Prostate gland (tissue), 2 donors: ENCODE data around the gene SSB. TPM values are rescaled to one million over a fixed set of nuclear protein-coding genes. Genes with fewer than 3 reads are reported as not detected.
A peak's percentile ranks its signal among the peaks of the same experiment; 100 is the strongest.

Source experiments
- DNase-seq: peaks from one replicate; pipeline ENCODE4 v3.0.0-alpha.2; 2019; ENCODE audit warnings: low spot score
- H3K27ac ChIP-seq, 2 donors: fragments of 200-600 bp; sonication (generic); 2 replicates each; pipeline ENCODE4 v1.5.1; 2017 to 2019
- H3K27me3 ChIP-seq: fragments of 200-600 bp; sonication (generic); replicated peaks from 2 replicates; pipeline ENCODE4 v1.5.1; 2019; ENCODE audit not compliant: insufficient read depth
- H3K36me3 ChIP-seq, 2 donors: fragments of 200-600 bp; sonication (generic); 1 replicate in 1 of 2; 2 replicates in 1 of 2; pipeline versions ENCODE4 v1.5.1 to v1.8.1; 2017 to 2019
- H3K4me1 ChIP-seq: fragments of 200-600 bp; sonication (generic); replicated peaks from 2 replicates; pipeline ENCODE4 v1.5.1; 2019
- H3K4me3 ChIP-seq, 2 donors: fragments of 200-600 bp; sonication (generic); 2 replicates each; pipeline ENCODE4 v1.5.1; 2017 to 2019
- H3K9me3 ChIP-seq: fragments of 200-600 bp; sonication (generic); 2 replicates; pipeline ENCODE4 v1.5.1; 2017
- POLR2A ChIP-seq: fragments of 450-650 bp; IDR thresholded peaks from one replicate; pipeline ENCODE4 v1.6.1; 2016; ENCODE audit warnings: antibody characterized with exemption, mild to moderate bottlenecking
- POLR2AphosphoS5 ChIP-seq: sonication (generic); formaldehyde crosslinking; IDR thresholded peaks from one replicate; pipeline ENCODE4 v1.6.1; 2017; ENCODE audit warnings: antibody characterized with exemption
- WGBS: methylation state at CpG from one replicate; pipeline ENCODE4 v1.1.5; 2018; 5-methylcytosine and 5-hydroxymethylcytosine counted together
- intact Hi-C: fragments of 100-400 bp; cut with DNase I; formaldehyde crosslinking; loops from one replicate; pipeline ENCODE4 v1.14.2; 2022
- total RNA-seq, 2 donors: library from RNA; depleted of rRNA; stranded (reverse); fragments of >200 nt; gene quantifications; one replicate each; pipeline ENCODE4 v1.1.0, GENCODE V29; 2016
- TF ChIP-seq, protein P1 (sequence below), 4 experiments: fragments of 200-600 bp in 2 of 4; fragments of 450-650 bp in 2 of 4; sonication (generic) in 2 of 4; IDR thresholded peaks; 1 replicate in 3 of 4; 2 replicates in 1 of 4; pipeline ENCODE4 v1.5.1; 2016 to 2019; ENCODE audit warnings: antibody characterized with exemption in 4 of 4, mild to moderate bottlenecking in 2 of 4, moderate library complexity in 2 of 4

SSB gene
- total RNA-seq, 2 donors from 2014 or later = 48.0 to 48.9 TPM

DNA sequence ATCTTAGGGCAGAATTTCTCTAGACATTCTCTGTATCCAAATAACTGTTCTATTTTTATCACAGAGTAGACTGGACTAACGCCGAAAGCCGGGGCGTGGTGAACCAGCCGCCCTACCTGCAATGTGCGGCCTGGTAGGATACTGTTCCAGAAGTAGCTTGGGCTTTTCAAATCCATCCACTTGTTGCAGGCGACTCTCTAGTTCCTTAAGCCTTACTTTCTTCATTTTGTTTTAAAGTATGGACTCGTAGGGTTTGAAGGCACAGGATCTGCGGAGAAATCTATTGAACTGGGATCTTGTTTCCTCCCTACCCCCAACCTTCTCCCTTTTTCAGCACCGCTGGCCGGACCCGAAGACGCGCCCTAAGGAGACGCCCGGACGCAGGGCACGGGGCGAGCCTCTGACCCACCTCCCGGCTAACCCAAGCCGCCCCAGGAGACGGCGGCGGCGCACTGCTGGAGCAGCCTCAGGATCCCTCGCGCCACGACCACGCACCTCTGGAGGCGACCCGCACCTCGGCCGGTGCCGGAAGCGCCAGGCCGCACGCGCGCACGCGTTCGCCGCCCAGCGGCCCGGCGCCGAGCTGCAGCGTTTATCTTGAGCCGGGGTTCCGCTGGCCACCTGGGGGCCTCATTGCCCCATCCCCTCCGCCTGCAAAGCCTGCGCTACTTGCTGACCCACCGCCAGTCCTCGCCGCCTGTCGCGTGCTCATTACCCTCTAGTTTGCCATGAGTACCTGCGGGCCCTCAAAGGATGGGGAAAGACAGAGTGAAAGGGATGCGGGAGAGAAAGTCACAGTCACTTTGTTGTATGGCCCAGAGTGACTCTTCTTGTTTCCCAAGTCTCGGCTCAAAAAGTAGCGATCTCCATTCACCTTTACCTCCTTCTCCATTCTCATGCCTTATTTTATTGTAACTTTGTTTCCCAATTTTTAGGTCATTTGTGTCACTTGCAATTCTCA is 26.0 kb downstream of the SSB start, which contains the start of gene METTL5:
Gene METTL5, minus strand, starts transcription at position 533 of the 961 bp plus-strand sequence. Its CDS starts 308 bp downstream, at position 225.
- H3K27ac ChIP-seq = peak within 1 kb of the TSS; percentile 79
- no peaks in the 10 kb centered on the region for H3K27me3 ChIP-seq
- H3K4me3 ChIP-seq = peak within 1 kb of the TSS; percentile 61 to 81
- H3K36me3 ChIP-seq = no peaks in the 10 kb centered on the region
- intact Hi-C loops = loop anchor here (2.0 kb wide), 1 partner anchor 104 kb away; no protein-coding TSS in a partner anchor
- 1% methylated on average over 60 of the region's 61 CpGs for WGBS
- DNase-seq = peak; percentile 72
- H3K9me3 ChIP-seq = no peaks in the 10 kb centered on the region
- peaks cover 12% of the 10 kb centered on the region for H3K4me1 ChIP-seq
- TF ChIP-seq POLR2AphosphoS5 = peak; percentile 13
- TF ChIP-seq POLR2A = peak; percentile 62
- TF ChIP-seq, protein P1, sequence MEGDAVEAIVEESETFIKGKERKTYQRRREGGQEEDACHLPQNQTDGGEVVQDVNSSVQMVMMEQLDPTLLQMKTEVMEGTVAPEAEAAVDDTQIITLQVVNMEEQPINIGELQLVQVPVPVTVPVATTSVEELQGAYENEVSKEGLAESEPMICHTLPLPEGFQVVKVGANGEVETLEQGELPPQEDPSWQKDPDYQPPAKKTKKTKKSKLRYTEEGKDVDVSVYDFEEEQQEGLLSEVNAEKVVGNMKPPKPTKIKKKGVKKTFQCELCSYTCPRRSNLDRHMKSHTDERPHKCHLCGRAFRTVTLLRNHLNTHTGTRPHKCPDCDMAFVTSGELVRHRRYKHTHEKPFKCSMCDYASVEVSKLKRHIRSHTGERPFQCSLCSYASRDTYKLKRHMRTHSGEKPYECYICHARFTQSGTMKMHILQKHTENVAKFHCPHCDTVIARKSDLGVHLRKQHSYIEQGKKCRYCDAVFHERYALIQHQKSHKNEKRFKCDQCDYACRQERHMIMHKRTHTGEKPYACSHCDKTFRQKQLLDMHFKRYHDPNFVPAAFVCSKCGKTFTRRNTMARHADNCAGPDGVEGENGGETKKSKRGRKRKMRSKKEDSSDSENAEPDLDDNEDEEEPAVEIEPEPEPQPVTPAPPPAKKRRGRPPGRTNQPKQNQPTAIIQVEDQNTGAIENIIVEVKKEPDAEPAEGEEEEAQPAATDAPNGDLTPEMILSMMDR (IDR thresholded peaks at IDR 0.05) = peak; percentile 87 to 97 (median 95)

DNA sequence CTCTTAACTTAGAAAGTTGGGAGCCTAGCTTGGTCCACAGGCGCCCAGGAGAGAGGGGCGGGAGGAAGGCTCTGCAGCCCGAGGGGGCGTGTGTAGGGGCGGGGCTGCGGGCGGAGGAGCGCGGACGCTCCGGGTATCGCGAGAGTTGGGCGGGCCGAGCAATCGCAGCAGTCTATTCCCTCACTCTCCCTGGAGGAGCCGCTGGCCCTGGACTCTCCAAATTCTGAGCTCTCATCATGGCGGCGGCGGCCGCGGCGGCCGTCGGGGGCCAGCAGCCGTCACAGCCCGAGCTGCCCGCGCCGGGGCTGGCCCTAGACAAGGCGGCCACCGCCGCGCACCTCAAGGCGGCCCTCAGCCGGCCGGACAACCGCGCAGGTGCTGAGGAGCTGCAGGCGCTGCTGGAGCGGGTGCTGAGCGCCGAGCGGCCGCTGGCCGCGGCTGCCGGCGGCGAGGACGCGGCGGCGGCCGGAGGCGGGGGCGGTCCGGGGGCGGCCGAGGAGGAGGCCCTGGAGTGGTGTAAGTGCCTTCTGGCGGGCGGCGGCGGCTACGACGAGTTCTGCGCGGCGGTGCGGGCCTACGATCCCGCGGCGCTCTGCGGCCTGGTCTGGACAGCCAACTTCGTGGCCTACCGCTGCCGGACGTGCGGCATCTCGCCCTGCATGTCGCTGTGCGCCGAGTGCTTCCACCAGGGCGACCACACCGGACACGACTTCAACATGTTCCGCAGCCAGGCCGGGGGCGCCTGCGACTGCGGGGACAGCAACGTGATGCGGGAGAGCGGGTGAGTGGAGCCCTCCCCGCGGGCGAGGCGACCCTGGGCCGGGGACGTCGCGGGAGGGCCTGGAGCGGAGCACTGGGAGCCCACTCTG is 28.8 kb downstream of the SSB start, which contains the start of gene UBR3:
Gene UBR3, plus strand, starts transcription at position 183 of the 869 bp plus-strand sequence. Its CDS starts 54 bp downstream, at position 237.
- H3K27ac ChIP-seq = peak within 1 kb of the TSS; percentile 77 to 87
- peak within 1 kb of the TSS; percentile 86 to 88 for H3K4me3 ChIP-seq
- H3K4me1 ChIP-seq = peaks cover 7% of the 10 kb centered on the region
- no peaks in the 10 kb centered on the region for H3K27me3 ChIP-seq
- peak; percentile 94 for DNase-seq
- WGBS = under 1% methylated on average over 65 of the region's 104 CpGs
- no peaks in the 10 kb centered on the region for H3K36me3 ChIP-seq
- TF ChIP-seq POLR2A (peak; percentile 88), POLR2AphosphoS5 (peak; percentile 86)
- TF ChIP-seq, protein P1 (IDR thresholded peaks at IDR 0.05) = peak in 1 of 4 experiments; percentile 31
- intact Hi-C loops = no loop called here
- H3K9me3 ChIP-seq = no peaks in the 10 kb centered on the region

DNA sequence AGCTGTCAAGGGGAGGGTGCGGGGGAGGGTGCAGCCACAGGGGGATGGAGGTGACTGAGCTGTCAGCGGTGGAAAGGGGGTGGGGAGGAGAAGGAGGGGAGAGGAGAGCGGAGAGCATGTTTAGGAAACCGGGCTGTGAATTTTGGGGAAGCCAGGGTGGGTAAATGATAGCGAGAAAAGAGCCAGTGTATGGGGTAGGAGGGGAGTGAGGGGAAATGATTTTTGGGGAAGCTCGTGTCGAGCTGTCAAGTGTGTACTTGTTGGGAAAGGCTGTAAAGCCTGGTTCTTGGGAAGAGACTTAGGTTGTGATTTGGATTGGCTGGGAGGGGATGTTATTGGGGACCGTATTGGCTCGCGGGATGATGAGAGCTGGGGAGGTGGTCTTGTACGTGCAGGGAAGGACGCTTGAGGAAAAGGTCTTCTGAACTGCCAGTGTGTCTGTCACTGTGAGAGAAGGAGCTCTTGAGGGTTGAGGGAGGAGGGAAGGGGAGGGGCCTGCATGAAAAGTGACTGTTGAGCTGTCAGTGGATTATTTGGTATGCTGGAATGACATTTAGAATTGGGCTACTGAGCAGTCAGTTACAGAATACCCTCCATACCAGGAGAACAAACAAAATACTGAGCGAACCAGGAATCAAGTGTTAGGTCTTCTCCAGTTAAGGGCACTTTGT is 29.6 kb downstream of the SSB start:
- Histone ChIP-seq H3K36me3 (no peaks in the 10 kb centered on the region), H3K27me3 (no peaks in the 10 kb centered on the region), H3K4me1 (peaks cover 7% of the 10 kb centered on the region), H3K4me3 (peak overlapping the region; percentile 86 to 88), H3K9me3 (no peaks in the 10 kb centered on the region), H3K27ac (peak overlapping the region; percentile 77 to 87)
- peak; percentile 49 for DNase-seq
- intact Hi-C loops = no loop called here
- TF ChIP-seq POLR2AphosphoS5 = peak; percentile 38
- TF ChIP-seq, protein P1 (IDR thresholded peaks at IDR 0.05) = no peak
- WGBS = under 1% methylated on average over 13 of the region's 13 CpGs

DNA sequence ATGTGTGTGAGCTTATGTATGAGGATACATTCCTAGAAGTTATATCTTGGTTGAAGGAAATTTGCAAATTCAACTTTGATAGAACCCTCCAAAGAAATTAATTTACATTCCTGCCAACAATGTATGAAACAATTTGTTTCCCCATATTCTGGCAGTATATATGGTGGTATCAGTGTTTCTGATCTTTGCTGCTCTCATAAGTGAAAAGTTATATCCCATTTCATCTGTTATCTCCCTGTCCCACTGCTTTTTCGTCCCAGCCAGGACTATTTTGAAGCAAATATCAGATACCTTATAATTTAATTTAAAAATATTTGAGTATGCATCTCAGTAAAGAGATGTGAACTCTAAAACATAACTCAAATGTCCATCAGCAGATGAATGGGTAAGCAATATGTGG is 35.7 kb downstream of the SSB start:
- DNase-seq = no peak
- Histone ChIP-seq H3K4me1 (no peaks in the 10 kb centered on the region), H3K4me3 (no peak overlapping the region), H3K36me3 (no peaks in the 10 kb centered on the region), H3K27me3 (no peaks in the 10 kb centered on the region), H3K27ac (no peak overlapping the region), H3K9me3 (no peaks in the 10 kb centered on the region)
- TF ChIP-seq, protein P1 (IDR thresholded peaks at IDR 0.05) = no peak
- TF ChIP-seq POLR2AphosphoS5 (no peak), POLR2A (no peak)
- intact Hi-C loops = no loop called here
- whole genome bisulfite sequencing = 71% methylated on average over 1 of the region's 1 CpG
